Measurements from ENCODE around the gene SIK3.
A peak's percentile ranks its signal among the peaks of the same experiment; 100 is the strongest.

SIK3 gene

GRCh38 chr11:116918925-116919655 lies 179.1 kb downstream of the SIK3 start:
- peak; percentile 23; the same call in 1 of the 2 replicates for TF ChIP-seq RAD21 (IDR thresholded peaks at IDR 0.05; ENCODE audit: low read depth)
- peak; percentile 94 for TF ChIP-seq CEBPB (IDR thresholded peaks at IDR 0.05)
- TF ChIP-seq ZBTB7A (IDR thresholded peaks at IDR 0.05; ENCODE audit: low read depth): no peak
- no peak for TF ChIP-seq TAF1 (IDR thresholded peaks at IDR 0.05; ENCODE audit: low read depth)

- TF ChIP-seq USF1 (IDR thresholded peaks at IDR 0.05): no peak
- TF ChIP-seq YY1 (IDR thresholded peaks at IDR 0.05; ENCODE audit: low read depth): no peak
- no peak for TF ChIP-seq EP300 (IDR thresholded peaks at IDR 0.05; ENCODE audit: borderline replicate concordance)
- no peak for TF ChIP-seq REST (IDR thresholded peaks at IDR 0.05; ENCODE audit: low read depth)
- TF ChIP-seq TEAD4 (IDR thresholded peaks at IDR 0.05): no peak
- no peak for TF ChIP-seq FOXM1 (IDR thresholded peaks at IDR 0.05; ENCODE audit: borderline replicate concordance, low read depth)
- TF ChIP-seq CREB1 (IDR thresholded peaks at IDR 0.05; ENCODE audit: low read depth): no peak
- no peak for TF ChIP-seq EGR1 (IDR thresholded peaks at IDR 0.05)
- no peak for TF ChIP-seq NFIC (IDR thresholded peaks at IDR 0.05)
- TF ChIP-seq TAF1 (IDR thresholded peaks at IDR 0.05; ENCODE audit: low read depth): no peak
- TF ChIP-seq ZBTB7A (IDR thresholded peaks at IDR 0.05; ENCODE audit: low read depth): no peak
- TF ChIP-seq TCF12 (IDR thresholded peaks at IDR 0.05; ENCODE audit: low read depth): no peak
- no peak for TF ChIP-seq MAX (IDR thresholded peaks at IDR 0.05)
- TF ChIP-seq CEBPB (IDR thresholded peaks at IDR 0.05): no peak
- no peak for TF ChIP-seq RAD21 (IDR thresholded peaks at IDR 0.05; ENCODE audit: low read depth)
Observed at GRCh38 chr11:116917632-116918031, 180.6 kb downstream of the SIK3 start.

GRCh38 chr11:116916886-116917285 lies 181.3 kb downstream of the SIK3 start:
- TF ChIP-seq CEBPB (IDR thresholded peaks at IDR 0.05): no peak
- TF ChIP-seq YY1 (IDR thresholded peaks at IDR 0.05; ENCODE audit: low read depth): no peak

GRCh38 chr11:116916052-116916451 lies 182.2 kb downstream of the SIK3 start:
- TF ChIP-seq TEAD4 (IDR thresholded peaks at IDR 0.05): no peak
- no peak for TF ChIP-seq NFIC (IDR thresholded peaks at IDR 0.05)
- TF ChIP-seq TCF12 (IDR thresholded peaks at IDR 0.05; ENCODE audit: low read depth): no peak
- no peak for TF ChIP-seq MAX (IDR thresholded peaks at IDR 0.05)
- TF ChIP-seq CREB1 (IDR thresholded peaks at IDR 0.05; ENCODE audit: low read depth): no peak
- no peak for TF ChIP-seq EP300 (IDR thresholded peaks at IDR 0.05; ENCODE audit: borderline replicate concordance)

- TF ChIP-seq NFIC (IDR thresholded peaks at IDR 0.05) (no peak), TEAD4 (IDR thresholded peaks at IDR 0.05) (no peak), TCF12 (IDR thresholded peaks at IDR 0.05; ENCODE audit: low read depth) (no peak), FOXM1 (IDR thresholded peaks at IDR 0.05; ENCODE audit: borderline replicate concordance, low read depth) (no peak), ZBTB7A (IDR thresholded peaks at IDR 0.05; ENCODE audit: low read depth) (no peak), RAD21 (IDR thresholded peaks at IDR 0.05; ENCODE audit: low read depth) (no peak), EP300 (IDR thresholded peaks at IDR 0.05; ENCODE audit: borderline replicate concordance) (no peak), USF1 (IDR thresholded peaks at IDR 0.05) (no peak), CEBPB (IDR thresholded peaks at IDR 0.05) (no peak), REST (IDR thresholded peaks at IDR 0.05; ENCODE audit: low read depth) (no peak), MAX (IDR thresholded peaks at IDR 0.05) (no peak), YY1 (IDR thresholded peaks at IDR 0.05; ENCODE audit: low read depth) (no peak), CREB1 (IDR thresholded peaks at IDR 0.05; ENCODE audit: low read depth) (no peak), EGR1 (IDR thresholded peaks at IDR 0.05) (no peak), TAF1 (IDR thresholded peaks at IDR 0.05; ENCODE audit: low read depth) (no peak)
Observed at GRCh38 chr11:116913000-116913399, 185.2 kb downstream of the SIK3 start.
